Activated CD4-positive, alpha-beta T cell treated with anti-CD3 and anti-CD28 coated beads, Interleukin-2, Interleukin-6, amounts not matched to agents 100 ng/mL and 50 ng/mL, durations not matched to agents 16 hours and 8 hours (primary cell): ENCODE measurements around the gene RBP2.
"Not testable (repeated sequence)": the region's sequence is repeated elsewhere in the genome, so short reads cannot be mapped to it uniquely, and the experiment has no call there.

Experiments
- DNase-seq: peaks from one replicate; pipeline ENCODE4 v3.0.0-alpha.2; 2020

Gene RBP2

DNA sequence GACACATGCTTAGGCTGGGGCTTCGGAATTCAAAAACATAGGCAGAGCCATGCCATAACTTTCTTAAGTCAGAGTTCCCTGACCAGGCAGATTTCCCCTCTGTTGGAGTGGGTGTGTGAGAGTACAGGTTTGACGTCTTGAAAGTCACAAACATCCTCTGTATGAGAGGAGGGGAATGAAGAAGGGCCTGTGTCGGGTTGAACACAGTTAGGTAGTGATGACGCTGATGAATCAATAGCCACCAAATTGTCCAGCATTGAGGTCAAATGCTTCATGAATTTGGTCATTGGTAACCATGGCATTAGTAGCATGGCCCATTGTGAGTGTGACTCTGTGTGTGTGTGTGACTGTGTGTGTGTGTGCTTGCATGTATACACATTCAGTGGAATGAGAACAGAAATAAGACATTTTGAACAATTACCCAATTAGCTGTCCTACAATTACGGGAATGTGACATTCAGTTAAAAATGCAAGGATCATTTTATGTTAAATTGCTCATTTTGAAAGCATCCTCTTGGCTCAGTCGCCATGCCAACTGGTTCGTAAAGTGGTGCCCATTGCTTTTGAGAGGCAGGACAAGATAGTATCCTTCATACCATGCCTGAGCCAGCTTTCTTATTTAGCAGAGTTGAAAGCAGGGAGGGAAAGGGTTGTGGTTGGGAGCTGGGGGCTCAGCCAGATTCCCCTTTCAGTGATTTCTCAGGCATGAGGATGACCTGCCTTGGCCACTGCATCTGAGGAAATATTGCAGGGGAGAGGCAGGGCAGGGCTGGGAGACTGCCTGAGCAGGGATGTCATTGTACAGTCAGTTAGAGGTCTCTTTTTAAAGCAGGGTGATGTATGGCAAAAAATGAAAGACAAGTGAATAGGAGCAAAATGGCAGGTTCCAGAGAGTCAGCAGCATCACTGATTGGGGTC is 35.4 kb downstream of the RBP2 start:
- DNase-seq: no peak

GRCh38 chr3:139439278-139439677 is 37.0 kb downstream of the RBP2 start:
- no peak for DNase-seq

- DNase-seq: no peak
These were observed 41.5 kb downstream of the RBP2 start for GRCh38 chr3:139434764-139435307.

DNA sequence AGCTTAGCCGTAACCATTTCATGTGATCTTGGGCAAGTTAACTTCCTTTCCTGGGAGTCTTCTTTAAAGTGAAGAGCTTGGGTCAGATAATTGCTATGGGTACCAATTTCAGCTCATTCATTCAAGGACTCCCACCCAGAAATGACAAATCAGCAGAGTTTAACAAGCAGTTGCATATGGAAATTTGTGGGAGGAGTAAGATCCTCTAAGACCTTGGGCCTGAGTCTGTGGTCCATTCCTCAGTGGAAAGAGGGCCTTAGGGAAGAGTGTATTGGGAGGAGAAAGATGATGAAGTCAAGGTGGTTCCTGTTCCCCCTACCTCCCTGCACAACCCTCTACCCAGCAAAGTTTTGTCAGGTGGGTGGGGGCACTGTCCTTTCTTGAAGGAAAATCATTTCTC is 42.1 kb downstream of the RBP2 start:
- no peak for DNase-seq

DNA sequence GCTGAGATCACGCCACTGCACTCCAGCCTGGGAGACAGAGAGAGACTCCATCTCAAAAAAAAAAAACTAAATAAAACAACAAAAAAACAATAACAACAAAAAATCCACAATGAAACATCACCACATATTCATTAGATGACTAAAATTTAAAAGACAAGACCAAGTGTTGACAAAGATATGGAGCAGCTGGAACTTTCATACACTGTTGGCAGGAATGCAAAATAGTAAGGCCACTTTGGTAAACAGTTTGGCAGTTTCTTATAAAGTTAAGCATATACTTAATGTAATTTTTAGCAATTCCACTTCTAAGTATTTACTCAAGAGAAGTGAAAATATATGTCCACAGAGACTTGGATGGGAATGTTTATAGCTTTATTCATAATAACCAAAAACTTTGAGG is 43.2 kb downstream of the RBP2 start:
- DNase-seq: no peak

- DNase-seq: no peak
These were observed 45.8 kb downstream of the RBP2 start for GRCh38 chr3:139430493-139430892.

DNA sequence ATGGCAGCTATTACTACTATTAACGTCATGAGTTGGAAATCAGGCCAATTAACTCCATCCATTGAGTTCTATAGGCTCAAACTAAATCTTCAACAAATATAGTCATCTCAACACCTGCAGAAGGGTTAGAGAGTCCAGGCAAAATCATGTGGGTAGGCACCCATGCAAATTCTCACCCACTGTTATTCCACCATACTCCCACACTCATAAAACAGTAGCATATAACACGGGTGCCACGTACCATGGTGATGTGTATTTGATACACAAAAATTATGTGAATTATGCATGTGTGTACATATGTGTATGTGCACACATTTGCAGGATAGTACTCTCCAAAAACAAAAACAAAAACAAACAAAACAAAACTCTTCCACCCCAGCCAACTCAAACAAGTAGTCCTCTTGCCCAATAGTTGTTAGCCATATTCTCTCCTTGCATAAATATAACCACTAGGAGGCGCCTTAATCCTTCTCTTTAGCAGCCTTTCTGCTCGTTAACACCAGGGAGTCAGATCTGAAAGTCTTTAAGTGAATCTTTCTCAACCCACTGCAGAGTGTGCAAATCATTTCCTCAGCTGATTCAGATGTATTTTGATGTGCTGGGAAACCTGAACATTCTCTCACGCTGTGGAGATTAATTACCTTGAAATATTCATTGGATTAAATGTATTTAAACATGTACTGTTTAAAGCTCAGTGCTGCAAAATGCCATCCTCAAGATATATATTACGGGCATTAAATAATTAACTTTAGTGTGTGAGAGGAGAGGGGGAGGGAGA is 48.8 kb downstream of the RBP2 start:
- DNase-seq: peak; percentile 73

GRCh38 chr3:139425745-139426400 is 50.4 kb downstream of the RBP2 start:
- no peak for DNase-seq

- DNase-seq: no peak
These were observed 53.1 kb downstream of the RBP2 start for GRCh38 chr3:139423232-139423631.

- DNase-seq: no peak
These were observed 54.9 kb downstream of the RBP2 start for GRCh38 chr3:139421460-139421859.

- no peak for DNase-seq
These were observed 55.3 kb downstream of the RBP2 start for GRCh38 chr3:139421040-139421439.

GRCh38 chr3:139418144-139418543 is 58.2 kb downstream of the RBP2 start:
- DNase-seq: no peak

GRCh38 chr3:139416275-139416674 is 60.0 kb downstream of the RBP2 start:
- no peak for DNase-seq

- DNase-seq: no peak
These were observed 61.6 kb downstream of the RBP2 start for GRCh38 chr3:139414608-139415224.

GRCh38 chr3:139412891-139413290 is 63.4 kb downstream of the RBP2 start:
- DNase-seq: not testable (repeated sequence)
